GM23338 (cell line): ENCODE results near the gene CGB1. TPM values are rescaled to one million over a fixed set of nuclear protein-coding genes. Genes with fewer than 3 reads are reported as not detected.

Source experiments
- ATAC-seq: fragments of 200-7000 bp; cut with Tn5 transposase; 3 replicates; pipeline ENCODE4 v1.9.1; 2020
- DNase-seq: peaks from one replicate; pipeline ENCODE4 v3.0.0-alpha.2; 2015; ENCODE audit warnings: low spot score
- H2AFZ ChIP-seq: fragments of 200-600 bp; sonication (generic); 2 replicates; pipeline ENCODE4 v1.8.0; 2016; ENCODE audit warnings: antibody characterized with exemption, mild to moderate bottlenecking, moderate library complexity
- H3F3A ChIP-seq: fragments of 200-600 bp; sonication (generic); replicated peaks from 2 replicates; pipeline ENCODE4 v1.8.0; 2017; ENCODE audit warnings: antibody characterized with exemption, mixed run types, low read depth
- H3K27ac ChIP-seq: fragments of 200-600 bp; sonication (generic); 2 replicates; pipeline ENCODE4 v1.6.1; 2016; ENCODE audit warnings: low read depth
- H3K27me3 ChIP-seq: fragments of 200-600 bp; sonication (generic); 2 replicates; pipeline ENCODE4 v1.8.0; 2016; ENCODE audit warnings: mild to moderate bottlenecking, mixed run types, moderate library complexity; ENCODE audit not compliant: insufficient read depth
- H3K36me3 ChIP-seq: fragments of 200-600 bp; sonication (generic); 2 replicates; pipeline ENCODE4 v1.8.0; 2016; ENCODE audit warnings: mild to moderate bottlenecking; ENCODE audit not compliant: insufficient read depth
- H3K4me1 ChIP-seq: fragments of 200-600 bp; sonication (generic); 2 replicates; pipeline ENCODE4 v1.8.0; 2016; ENCODE audit warnings: mild to moderate bottlenecking, moderate library complexity; ENCODE audit not compliant: insufficient read depth
- H3K4me2 ChIP-seq: fragments of 200-600 bp; sonication (generic); 2 replicates; pipeline ENCODE4 v1.7.1; 2017; ENCODE audit warnings: mixed run types
- H3K4me3 ChIP-seq: fragments of 200-600 bp; sonication (generic); 2 replicates; pipeline ENCODE4 v1.6.1; 2016; ENCODE audit warnings: mixed run types
- H3K79me2 ChIP-seq: fragments of 200-600 bp; sonication (generic); replicated peaks from 2 replicates; pipeline ENCODE4 v1.8.0; 2017; ENCODE audit warnings: mild to moderate bottlenecking; ENCODE audit not compliant: insufficient read depth
- H3K9me2 ChIP-seq: fragments of 200-600 bp; sonication (generic); 2 replicates; pipeline ENCODE4 v1.8.0; 2017; ENCODE audit not compliant: insufficient read depth
- H4K20me1 ChIP-seq: fragments of 200-600 bp; sonication (generic); replicated peaks from 2 replicates; pipeline ENCODE4 v1.8.0; 2017; ENCODE audit warnings: mild to moderate bottlenecking; ENCODE audit not compliant: insufficient read depth
- H3K27ac Mint-ChIP-seq: 2 replicates; pipeline ENCODE4 v1.8.0; 2020; ENCODE audit warnings: inconsistent platforms, mild to moderate bottlenecking, moderate library complexity, mixed read lengths
- H3K27me3 Mint-ChIP-seq: 3 replicates; pipeline ENCODE4 v1.8.0; 2022; ENCODE audit warnings: low read depth, mild to moderate bottlenecking, moderate library complexity, mixed read lengths, inconsistent platforms; ENCODE audit not compliant: insufficient read depth, poor library complexity
- H3K36me3 Mint-ChIP-seq: 3 replicates; pipeline ENCODE4 v1.8.0; 2021; ENCODE audit warnings: low read depth, mild to moderate bottlenecking, inconsistent platforms, moderate library complexity, mixed read lengths
- H3K4me1 Mint-ChIP-seq: 3 replicates; pipeline ENCODE4 v1.8.0; 2020; ENCODE audit warnings: mild to moderate bottlenecking, inconsistent platforms, mixed read lengths
- H3K4me3 Mint-ChIP-seq: 3 replicates; pipeline ENCODE4 v1.8.0; 2021; ENCODE audit warnings: moderate library complexity, mild to moderate bottlenecking, inconsistent platforms, mixed read lengths
- H3K9me3 Mint-ChIP-seq: 3 replicates; pipeline ENCODE4 v1.8.0; 2020; ENCODE audit warnings: moderate library complexity, mild to moderate bottlenecking, inconsistent platforms, mixed read lengths
- CREB1 ChIP-seq: fragments of 250-450 bp; sonication (Bioruptor Pico); IDR thresholded peaks from 2 replicates; pipeline ENCODE4 v1.5.0; 2020; ENCODE audit warnings: low read depth, mild to moderate bottlenecking, moderate library complexity
- EZH2 ChIP-seq: fragments of 200-600 bp; sonication (generic); IDR thresholded peaks from one replicate; pipeline ENCODE4 v1.8.0; 2017; ENCODE audit warnings: antibody characterized with exemption, mild to moderate bottlenecking, low read depth; ENCODE audit not compliant: unreplicated experiment
- EZH2phosphoT487 ChIP-seq: fragments of 200-600 bp; sonication (generic); IDR thresholded peaks from one replicate; pipeline ENCODE4 v1.8.1; 2018; ENCODE audit warnings: antibody characterized with exemption; ENCODE audit not compliant: unreplicated experiment
- NANOG ChIP-seq: IDR thresholded peaks from 2 replicates; pipeline ENCODE4 v1.6.1; 2016; ENCODE audit warnings: antibody characterized with exemption, borderline replicate concordance
- STAT1 ChIP-seq: IDR thresholded peaks from one replicate; pipeline ENCODE4 v1.6.1; 2016; ENCODE audit warnings: antibody characterized with exemption; ENCODE audit not compliant: unreplicated experiment
- ZNF331 ChIP-seq: fragments of 250-450 bp; sonication (Bioruptor Pico); IDR thresholded peaks from 2 replicates; pipeline ENCODE4 v1.5.0; 2020; ENCODE audit warnings: low read depth, mild to moderate bottlenecking, moderate library complexity
- polyA plus RNA-seq: library from polyadenylated mRNA; unstranded; fragments of >200 nt; fragmentation: Nextera tagmentation; extraction: Ambion mirVana; gene quantifications from 2 replicates; pipeline ENCODE4 v1.2.1, GENCODE V29; 2016
- total RNA-seq: library from RNA; depleted of rRNA; stranded (reverse); fragments of >200 nt; shearing (Covaris generic); gene quantifications from 2 replicates; pipeline ENCODE4 v1.2.3, GENCODE V29; 2014
- TF ChIP-seq, protein P1 (sequence below), 2 experiments: fragments of 200-600 bp in 1 of 2; sonication (generic) in 1 of 2; conservative IDR thresholded peaks; 2 replicates each; pipeline versions ENCODE4 v1.5.1 to v1.6.1; 2016 to 2017; ENCODE audit warnings: antibody characterized with exemption in 2 of 2, low read depth in 2 of 2, mild to moderate bottlenecking in 2 of 2, moderate library complexity in 1 of 2
- TF ChIP-seq, protein P2 (sequence below): IDR thresholded peaks from one replicate; pipeline ENCODE4 v1.6.1; 2018; ENCODE audit warnings: antibody characterized with exemption; ENCODE audit not compliant: unreplicated experiment
- TF ChIP-seq, protein P3 (sequence below): fragments of 250-450 bp; sonication (Bioruptor Pico); IDR thresholded peaks from 2 replicates; pipeline ENCODE4 v1.5.0; 2020; ENCODE audit warnings: mild to moderate bottlenecking, moderate library complexity
- TF ChIP-seq, protein P4 (sequence below): IDR thresholded peaks from 2 replicates; pipeline ENCODE4 v1.6.1; 2016; ENCODE audit warnings: antibody characterized with exemption

Gene CGB1
- total and polyA plus RNA-seq, 2 experiments from 2014 or later = 0.52 TPM; not detected in 1

DNA sequence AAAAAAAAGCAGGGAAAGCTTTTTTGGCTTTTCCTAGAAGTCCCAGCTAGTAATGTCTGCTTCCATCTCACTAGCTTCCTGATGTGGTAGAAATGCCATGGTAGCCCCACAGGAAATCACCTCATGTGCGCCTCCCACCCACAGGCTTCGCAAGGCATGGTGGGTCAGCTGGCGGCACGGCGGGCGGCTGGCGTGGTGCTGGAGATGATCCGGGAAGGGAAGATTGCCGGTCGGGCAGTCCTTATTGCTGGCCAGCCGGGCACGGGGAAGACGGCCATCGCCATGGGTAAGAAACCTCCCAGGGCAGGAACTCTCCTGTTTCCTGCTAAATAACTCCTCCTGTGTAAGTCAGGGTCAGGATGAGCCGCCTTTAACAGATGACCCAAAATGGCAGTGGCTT is 32.6 kb downstream of the CGB1 start:
- Histone ChIP-seq H3K4me3 (no peak overlapping the region), H3K4me1 (no peaks in the 10 kb centered on the region; the same call in 1 of the 2 replicates), H2AFZ (no peak overlapping the region), H3K36me3 (peaks cover 30% of the 10 kb centered on the region), H3K79me2 (no peaks in the 10 kb centered on the region; the same call in 1 of the 2 replicates), H4K20me1 (peaks cover 7% of the 10 kb centered on the region), H3K9me2 (no peaks in the 10 kb centered on the region), H3K27ac (no peak overlapping the region), H3K27me3 (no peaks in the 10 kb centered on the region), H3K4me2 (no peak overlapping the region), H3F3A (peaks cover 9% of the 10 kb centered on the region; the same call in 1 of the 2 replicates)
- Mint-ChIP-seq H3K27ac (no peak overlapping the region), H3K27me3 (peaks cover 4% of the 10 kb centered on the region), H3K4me1 (peaks cover 8% of the 10 kb centered on the region), H3K4me3 (no peak overlapping the region), H3K36me3 (peaks cover 64% of the 10 kb centered on the region), H3K9me3 (no peaks in the 10 kb centered on the region; the same call in 2 of the 3 replicates)
- DNase-seq = no peak
- no peak for TF ChIP-seq CREB1 (CRISPR knock-in tag)
- TF ChIP-seq STAT1 = no peak
- TF ChIP-seq EZH2 = no peak
- TF ChIP-seq, protein P1, sequence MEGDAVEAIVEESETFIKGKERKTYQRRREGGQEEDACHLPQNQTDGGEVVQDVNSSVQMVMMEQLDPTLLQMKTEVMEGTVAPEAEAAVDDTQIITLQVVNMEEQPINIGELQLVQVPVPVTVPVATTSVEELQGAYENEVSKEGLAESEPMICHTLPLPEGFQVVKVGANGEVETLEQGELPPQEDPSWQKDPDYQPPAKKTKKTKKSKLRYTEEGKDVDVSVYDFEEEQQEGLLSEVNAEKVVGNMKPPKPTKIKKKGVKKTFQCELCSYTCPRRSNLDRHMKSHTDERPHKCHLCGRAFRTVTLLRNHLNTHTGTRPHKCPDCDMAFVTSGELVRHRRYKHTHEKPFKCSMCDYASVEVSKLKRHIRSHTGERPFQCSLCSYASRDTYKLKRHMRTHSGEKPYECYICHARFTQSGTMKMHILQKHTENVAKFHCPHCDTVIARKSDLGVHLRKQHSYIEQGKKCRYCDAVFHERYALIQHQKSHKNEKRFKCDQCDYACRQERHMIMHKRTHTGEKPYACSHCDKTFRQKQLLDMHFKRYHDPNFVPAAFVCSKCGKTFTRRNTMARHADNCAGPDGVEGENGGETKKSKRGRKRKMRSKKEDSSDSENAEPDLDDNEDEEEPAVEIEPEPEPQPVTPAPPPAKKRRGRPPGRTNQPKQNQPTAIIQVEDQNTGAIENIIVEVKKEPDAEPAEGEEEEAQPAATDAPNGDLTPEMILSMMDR (conservative IDR thresholded peaks at IDR 0.05; ENCODE audit: low read depth in 2 of 2) = no peak
- no peak for TF ChIP-seq EZH2phosphoT487
- TF ChIP-seq, protein P2, sequence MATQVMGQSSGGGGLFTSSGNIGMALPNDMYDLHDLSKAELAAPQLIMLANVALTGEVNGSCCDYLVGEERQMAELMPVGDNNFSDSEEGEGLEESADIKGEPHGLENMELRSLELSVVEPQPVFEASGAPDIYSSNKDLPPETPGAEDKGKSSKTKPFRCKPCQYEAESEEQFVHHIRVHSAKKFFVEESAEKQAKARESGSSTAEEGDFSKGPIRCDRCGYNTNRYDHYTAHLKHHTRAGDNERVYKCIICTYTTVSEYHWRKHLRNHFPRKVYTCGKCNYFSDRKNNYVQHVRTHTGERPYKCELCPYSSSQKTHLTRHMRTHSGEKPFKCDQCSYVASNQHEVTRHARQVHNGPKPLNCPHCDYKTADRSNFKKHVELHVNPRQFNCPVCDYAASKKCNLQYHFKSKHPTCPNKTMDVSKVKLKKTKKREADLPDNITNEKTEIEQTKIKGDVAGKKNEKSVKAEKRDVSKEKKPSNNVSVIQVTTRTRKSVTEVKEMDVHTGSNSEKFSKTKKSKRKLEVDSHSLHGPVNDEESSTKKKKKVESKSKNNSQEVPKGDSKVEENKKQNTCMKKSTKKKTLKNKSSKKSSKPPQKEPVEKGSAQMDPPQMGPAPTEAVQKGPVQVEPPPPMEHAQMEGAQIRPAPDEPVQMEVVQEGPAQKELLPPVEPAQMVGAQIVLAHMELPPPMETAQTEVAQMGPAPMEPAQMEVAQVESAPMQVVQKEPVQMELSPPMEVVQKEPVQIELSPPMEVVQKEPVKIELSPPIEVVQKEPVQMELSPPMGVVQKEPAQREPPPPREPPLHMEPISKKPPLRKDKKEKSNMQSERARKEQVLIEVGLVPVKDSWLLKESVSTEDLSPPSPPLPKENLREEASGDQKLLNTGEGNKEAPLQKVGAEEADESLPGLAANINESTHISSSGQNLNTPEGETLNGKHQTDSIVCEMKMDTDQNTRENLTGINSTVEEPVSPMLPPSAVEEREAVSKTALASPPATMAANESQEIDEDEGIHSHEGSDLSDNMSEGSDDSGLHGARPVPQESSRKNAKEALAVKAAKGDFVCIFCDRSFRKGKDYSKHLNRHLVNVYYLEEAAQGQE = no peak
- TF ChIP-seq, protein P3, sequence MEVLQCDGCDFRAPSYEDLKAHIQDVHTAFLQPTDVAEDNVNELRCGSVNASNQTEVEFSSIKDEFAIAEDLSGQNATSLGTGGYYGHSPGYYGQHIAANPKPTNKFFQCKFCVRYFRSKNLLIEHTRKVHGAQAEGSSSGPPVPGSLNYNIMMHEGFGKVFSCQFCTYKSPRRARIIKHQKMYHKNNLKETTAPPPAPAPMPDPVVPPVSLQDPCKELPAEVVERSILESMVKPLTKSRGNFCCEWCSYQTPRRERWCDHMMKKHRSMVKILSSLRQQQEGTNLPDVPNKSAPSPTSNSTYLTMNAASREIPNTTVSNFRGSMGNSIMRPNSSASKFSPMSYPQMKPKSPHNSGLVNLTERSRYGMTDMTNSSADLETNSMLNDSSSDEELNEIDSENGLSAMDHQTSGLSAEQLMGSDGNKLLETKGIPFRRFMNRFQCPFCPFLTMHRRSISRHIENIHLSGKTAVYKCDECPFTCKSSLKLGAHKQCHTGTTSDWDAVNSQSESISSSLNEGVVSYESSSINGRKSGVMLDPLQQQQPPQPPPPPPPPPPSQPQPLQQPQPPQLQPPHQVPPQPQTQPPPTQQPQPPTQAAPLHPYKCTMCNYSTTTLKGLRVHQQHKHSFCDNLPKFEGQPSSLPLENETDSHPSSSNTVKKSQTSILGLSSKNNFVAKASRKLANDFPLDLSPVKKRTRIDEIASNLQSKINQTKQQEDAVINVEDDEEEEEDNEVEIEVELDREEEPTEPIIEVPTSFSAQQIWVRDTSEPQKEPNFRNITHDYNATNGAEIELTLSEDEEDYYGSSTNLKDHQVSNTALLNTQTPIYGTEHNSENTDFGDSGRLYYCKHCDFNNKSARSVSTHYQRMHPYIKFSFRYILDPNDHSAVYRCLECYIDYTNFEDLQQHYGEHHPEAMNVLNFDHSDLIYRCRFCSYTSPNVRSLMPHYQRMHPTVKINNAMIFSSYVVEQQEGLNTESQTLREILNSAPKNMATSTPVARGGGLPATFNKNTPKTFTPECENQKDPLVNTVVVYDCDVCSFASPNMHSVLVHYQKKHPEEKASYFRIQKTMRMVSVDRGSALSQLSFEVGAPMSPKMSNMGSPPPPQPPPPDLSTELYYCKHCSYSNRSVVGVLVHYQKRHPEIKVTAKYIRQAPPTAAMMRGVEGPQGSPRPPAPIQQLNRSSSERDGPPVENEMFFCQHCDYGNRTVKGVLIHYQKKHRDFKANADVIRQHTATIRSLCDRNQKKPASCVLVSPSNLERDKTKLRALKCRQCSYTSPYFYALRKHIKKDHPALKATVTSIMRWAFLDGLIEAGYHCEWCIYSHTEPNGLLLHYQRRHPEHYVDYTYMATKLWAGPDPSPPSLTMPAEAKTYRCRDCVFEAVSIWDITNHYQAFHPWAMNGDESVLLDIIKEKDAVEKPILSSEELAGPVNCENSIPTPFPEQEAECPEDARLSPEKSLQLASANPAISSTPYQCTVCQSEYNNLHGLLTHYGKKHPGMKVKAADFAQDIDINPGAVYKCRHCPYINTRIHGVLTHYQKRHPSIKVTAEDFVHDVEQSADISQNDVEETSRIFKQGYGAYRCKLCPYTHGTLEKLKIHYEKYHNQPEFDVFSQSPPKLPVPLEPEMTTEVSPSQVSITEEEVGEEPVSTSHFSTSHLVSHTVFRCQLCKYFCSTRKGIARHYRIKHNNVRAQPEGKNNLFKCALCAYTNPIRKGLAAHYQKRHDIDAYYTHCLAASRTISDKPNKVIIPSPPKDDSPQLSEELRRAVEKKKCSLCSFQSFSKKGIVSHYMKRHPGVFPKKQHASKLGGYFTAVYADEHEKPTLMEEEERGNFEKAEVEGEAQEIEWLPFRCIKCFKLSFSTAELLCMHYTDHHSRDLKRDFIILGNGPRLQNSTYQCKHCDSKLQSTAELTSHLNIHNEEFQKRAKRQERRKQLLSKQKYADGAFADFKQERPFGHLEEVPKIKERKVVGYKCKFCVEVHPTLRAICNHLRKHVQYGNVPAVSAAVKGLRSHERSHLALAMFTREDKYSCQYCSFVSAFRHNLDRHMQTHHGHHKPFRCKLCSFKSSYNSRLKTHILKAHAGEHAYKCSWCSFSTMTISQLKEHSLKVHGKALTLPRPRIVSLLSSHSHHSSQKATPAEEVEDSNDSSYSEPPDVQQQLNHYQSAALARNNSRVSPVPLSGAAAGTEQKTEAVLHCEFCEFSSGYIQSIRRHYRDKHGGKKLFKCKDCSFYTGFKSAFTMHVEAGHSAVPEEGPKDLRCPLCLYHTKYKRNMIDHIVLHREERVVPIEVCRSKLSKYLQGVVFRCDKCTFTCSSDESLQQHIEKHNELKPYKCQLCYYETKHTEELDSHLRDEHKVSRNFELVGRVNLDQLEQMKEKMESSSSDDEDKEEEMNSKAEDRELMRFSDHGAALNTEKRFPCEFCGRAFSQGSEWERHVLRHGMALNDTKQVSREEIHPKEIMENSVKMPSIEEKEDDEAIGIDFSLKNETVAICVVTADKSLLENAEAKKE (CRISPR knock-in tag) = no peak
- TF ChIP-seq ZNF331 = no peak
- TF ChIP-seq, protein P4, sequence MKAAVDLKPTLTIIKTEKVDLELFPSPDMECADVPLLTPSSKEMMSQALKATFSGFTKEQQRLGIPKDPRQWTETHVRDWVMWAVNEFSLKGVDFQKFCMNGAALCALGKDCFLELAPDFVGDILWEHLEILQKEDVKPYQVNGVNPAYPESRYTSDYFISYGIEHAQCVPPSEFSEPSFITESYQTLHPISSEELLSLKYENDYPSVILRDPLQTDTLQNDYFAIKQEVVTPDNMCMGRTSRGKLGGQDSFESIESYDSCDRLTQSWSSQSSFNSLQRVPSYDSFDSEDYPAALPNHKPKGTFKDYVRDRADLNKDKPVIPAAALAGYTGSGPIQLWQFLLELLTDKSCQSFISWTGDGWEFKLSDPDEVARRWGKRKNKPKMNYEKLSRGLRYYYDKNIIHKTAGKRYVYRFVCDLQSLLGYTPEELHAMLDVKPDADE = no peak
- TF ChIP-seq NANOG = no peak
- no peak for ATAC-seq
